Ectodermal cell (in vitro differentiated cells): Measurements from ENCODE around the gene ZBTB26.
"Not testable (repeated sequence)": the region's sequence is repeated elsewhere in the genome, so short reads cannot be mapped to it uniquely, and the experiment has no call there.

Experiments
- H3K27ac ChIP-seq: 2 replicates; pipeline ENCODE4 v1.7.0; 2013; ENCODE audit warnings: mild to moderate bottlenecking, low read depth, low read length; ENCODE audit not compliant: insufficient read depth, poor library complexity, severe bottlenecking
- H3K27me3 ChIP-seq: 2 replicates; pipeline ENCODE4 v1.7.0; 2013; ENCODE audit warnings: mild to moderate bottlenecking, low read length; ENCODE audit not compliant: insufficient read depth, control insufficient read depth, poor library complexity, severe bottlenecking
- H3K36me3 ChIP-seq: one replicate; pipeline ENCODE4 v1.7.0; 2013; ENCODE audit warnings: low read length; ENCODE audit not compliant: control insufficient read depth, insufficient read depth
- H3K4me1 ChIP-seq: one replicate; pipeline ENCODE4 v1.7.0; 2013; ENCODE audit warnings: low read length; ENCODE audit not compliant: control insufficient read depth, insufficient read depth
- H3K4me3 ChIP-seq: 2 replicates; pipeline ENCODE4 v1.7.0; 2013; ENCODE audit warnings: low read depth, low read length, control low read depth; ENCODE audit not compliant: insufficient read depth
- H3K9me3 ChIP-seq: 2 replicates; pipeline ENCODE4 v1.7.0; 2013; ENCODE audit warnings: mild to moderate bottlenecking, low read length, moderate library complexity; ENCODE audit not compliant: control insufficient read depth
- WGBS, 2 experiments: methylation state at CpG; one replicate each; pipeline ENCODE4 v1.1.7; 2013; ENCODE audit warnings: missing lambda C conversion rate in 2 of 2; 5-methylcytosine and 5-hydroxymethylcytosine counted together

The ZBTB26 gene

DNA sequence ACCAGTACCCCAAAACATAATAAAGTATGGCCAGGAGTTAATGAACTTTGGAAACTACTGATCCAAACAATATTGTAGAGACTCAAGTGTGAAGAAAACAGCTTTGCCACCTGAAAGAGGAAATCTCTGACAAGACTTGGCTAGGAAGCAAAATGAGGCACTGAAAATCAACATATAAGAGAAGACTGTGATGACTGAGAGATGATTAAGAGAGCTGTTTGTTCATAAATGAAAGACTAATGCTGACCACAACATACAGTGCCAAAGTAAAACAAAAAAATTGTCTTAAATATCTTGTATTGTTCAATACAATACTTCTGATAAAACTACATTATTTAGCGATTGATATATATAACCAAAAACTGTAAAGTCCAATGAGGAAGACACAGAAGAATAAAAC is 33.3 kb downstream of the ZBTB26 start:
- H3K4me1 ChIP-seq = no peaks in the 10 kb centered on the region
- H3K27me3 ChIP-seq = no peaks in the 10 kb centered on the region
- H3K36me3 ChIP-seq = peaks cover 4% of the 10 kb centered on the region
- H3K4me3 ChIP-seq = no peak overlapping the region
- no CpG with 5 or more reads among the region's 1 CpG for WGBS, 2 experiments
- no peaks in the 10 kb centered on the region for H3K9me3 ChIP-seq
- H3K27ac ChIP-seq = no peak overlapping the region

GRCh38 chr9:122888480-122888879 is 42.8 kb downstream of the ZBTB26 start:
- WGBS, 2 experiments = 95 to 96% methylated on average over 2 of the region's 3 CpGs
- Histone ChIP-seq H3K9me3 (no peaks in the 10 kb centered on the region), H3K36me3 (peaks cover 39% of the 10 kb centered on the region), H3K27me3 (no peaks in the 10 kb centered on the region), H3K27ac (no peak overlapping the region), H3K4me3 (no peak overlapping the region), H3K4me1 (no peaks in the 10 kb centered on the region)

GRCh38 chr9:122883125-122883524 is 48.2 kb downstream of the ZBTB26 start:
- Histone ChIP-seq H3K27me3 (no peaks in the 10 kb centered on the region), H3K9me3 (no peaks in the 10 kb centered on the region), H3K27ac (no peak overlapping the region), H3K4me1 (no peaks in the 10 kb centered on the region), H3K36me3 (peaks cover 52% of the 10 kb centered on the region), H3K4me3 (no peak overlapping the region)
- WGBS, 2 experiments = 95 to 98% methylated on average over 2 of the region's 2 CpGs

- no peaks in the 10 kb centered on the region for H3K27me3 ChIP-seq
- no peak overlapping the region for H3K4me3 ChIP-seq
- no peak overlapping the region for H3K27ac ChIP-seq
- whole genome bisulfite sequencing, 2 experiments = 94 to 100% methylated on average over 2 of the region's 2 CpGs
- H3K4me1 ChIP-seq = no peaks in the 10 kb centered on the region
- H3K9me3 ChIP-seq = no peaks in the 10 kb centered on the region
- H3K36me3 ChIP-seq = peaks cover 71% of the 10 kb centered on the region
These were observed 51.9 kb downstream of the ZBTB26 start for GRCh38 chr9:122879443-122879842.

- Histone ChIP-seq H3K36me3 (peaks cover 48% of the 10 kb centered on the region), H3K4me3 (no peak overlapping the region), H3K4me1 (no peaks in the 10 kb centered on the region), H3K27me3 (no peaks in the 10 kb centered on the region), H3K27ac (no peak overlapping the region), H3K9me3 (no peaks in the 10 kb centered on the region)
- WGBS, 2 experiments = 94 to 100% methylated on average over 1 of the region's 1 CpG
These were observed 55.8 kb downstream of the ZBTB26 start for GRCh38 chr9:122875523-122875922.

DNA sequence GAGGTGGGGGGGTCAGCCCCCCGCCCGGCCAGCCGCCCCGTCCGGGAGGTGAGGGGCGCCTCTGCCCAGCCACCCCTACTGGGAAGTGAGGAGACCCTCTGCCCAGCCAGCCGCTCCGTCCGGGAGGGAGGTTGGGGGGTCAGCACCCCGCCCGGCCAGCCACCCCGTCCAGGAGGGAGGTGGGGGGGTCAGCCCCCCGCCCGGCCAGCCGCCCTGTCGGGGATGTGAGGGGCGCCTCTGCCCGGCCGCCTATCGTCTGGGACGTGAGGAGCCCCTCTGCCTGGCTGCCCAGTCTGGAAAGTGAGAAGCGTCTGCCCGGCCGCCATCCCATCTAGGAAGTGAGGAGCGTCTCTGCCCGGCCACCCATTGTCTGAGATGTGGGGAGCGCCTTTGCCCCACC is 64.0 kb downstream of the ZBTB26 start:
- H3K9me3 ChIP-seq, H3K4me3 ChIP-seq, H3K4me1 ChIP-seq, H3K27me3 ChIP-seq, H3K27ac ChIP-seq: not testable (repeated sequence)
- peaks cover 30% of the 10 kb centered on the region for H3K36me3 ChIP-seq
- 90% methylated on average over 10 of the region's 27 CpGs; no CpG with 5 or more reads in 1 of the 2 experiments for WGBS, 2 experiments

- no CpG with 5 or more reads among the region's 5 CpGs for WGBS, 2 experiments
- peaks cover 33% of the 10 kb centered on the region for H3K36me3 ChIP-seq
These were observed 65.2 kb downstream of the ZBTB26 start for GRCh38 chr9:122866079-122866478.

More at GRCh38 chr9:122866079-122866478, 65.2 kb downstream of the ZBTB26 start:
- no peak overlapping the region for H3K27ac ChIP-seq
- H3K4me1 ChIP-seq = no peaks in the 10 kb centered on the region
- no peaks in the 10 kb centered on the region for H3K9me3 ChIP-seq
- no peak overlapping the region for H3K4me3 ChIP-seq
- no peaks in the 10 kb centered on the region for H3K27me3 ChIP-seq
